Gastrocnemius medialis (tissue), 4 donors: ENCODE results near the gene SURF2. TPM values are rescaled to one million over a fixed set of nuclear protein-coding genes. Genes with fewer than 3 reads are reported as not detected.

Experiments used
- ATAC-seq, 2 donors: fragments of 150-250 bp; one replicate each; pipeline ENCODE4 v1.9.1; 2016
- DNase-seq, 2 donors: peaks; one replicate each; pipeline ENCODE4 v3.0.0-alpha.2; 2019
- H3K27ac ChIP-seq, 4 donors: fragments of 200-600 bp; sonication (generic); 1 replicate in 1 of 4; 2 replicates in 3 of 4; pipeline ENCODE4 v1.5.1; 2016 to 2018; ENCODE audit warnings: mild to moderate bottlenecking in 2 of 4, moderate library complexity in 1 of 4
- H3K27me3 ChIP-seq, 3 donors: fragments of 200-600 bp; sonication (generic) in 2 of 3; 1 replicate in 1 of 3; 2 replicates in 2 of 3; pipeline versions ENCODE4 v1.5.1 to v1.6.0; 2016 to 2019; ENCODE audit warnings: mild to moderate bottlenecking in 1 of 3, moderate library complexity in 1 of 3
- H3K36me3 ChIP-seq, 2 donors: fragments of 200-600 bp; sonication (generic) in 1 of 2; one replicate each; pipeline ENCODE4 v1.5.1; 2017 to 2018
- H3K4me1 ChIP-seq, 2 donors: fragments of 200-600 bp; sonication (generic) in 1 of 2; one replicate each; pipeline ENCODE4 v1.5.1; 2016 to 2017; ENCODE audit warnings: mild to moderate bottlenecking in 2 of 2
- H3K4me3 ChIP-seq, 4 donors: fragments of 200-600 bp; sonication (generic) in 3 of 4; 1 replicate in 1 of 4; 2 replicates in 3 of 4; pipeline ENCODE4 v1.5.1; 2016 to 2019; ENCODE audit warnings: mild to moderate bottlenecking in 2 of 4
- H3K9me3 ChIP-seq, 3 donors: fragments of 200-600 bp; sonication (generic) in 2 of 3; 1 replicate in 1 of 3; 2 replicates in 2 of 3; pipeline ENCODE4 v1.5.1; 2016 to 2019
- CTCF ChIP-seq, 5 experiments: fragments of 450-650 bp in 3 of 5; fragments of 200-600 bp in 2 of 5; sonication (generic) in 2 of 5; IDR thresholded peaks in 4 of 5; conservative IDR thresholded peaks in 1 of 5; 1 replicate in 4 of 5; 2 replicates in 1 of 5; pipeline ENCODE4 v1.5.1; 2016 to 2019; ENCODE audit warnings: antibody characterized with exemption in 5 of 5, mild to moderate bottlenecking in 3 of 5, moderate library complexity in 3 of 5
- POLR2A ChIP-seq, 2 donors: fragments of 450-650 bp; IDR thresholded peaks; one replicate each; pipeline ENCODE4 v1.6.1; 2017; ENCODE audit warnings: antibody characterized with exemption in 2 of 2, mild to moderate bottlenecking in 2 of 2, moderate library complexity in 2 of 2
- in situ Hi-C, 4 donors: fragments of 200-750 bp; cut with MboI; loops; one replicate each; pipeline versions ENCODE4 v1.15.0 to v1.8.0; 2017; ENCODE audit warnings: low sequenced_read_pairs in 4 of 4
- intact Hi-C: fragments of 100-400 bp; cut with DNase I; formaldehyde crosslinking; loops from one replicate; pipeline ENCODE4 v1.15.1; 2023; ENCODE audit warnings: low total_unique reads
- total RNA-seq, 4 donors: library from RNA; depleted of rRNA; stranded (reverse); fragments of >200 nt; gene quantifications; one replicate each; pipeline versions ENCODE4 v1.1.0 to v1.2.3, GENCODE V29; 2016

Gene SURF2
- total RNA-seq, 4 donors from 2014 or later, result 14.3 to 26.4 (median 24.8) TPM

DNA sequence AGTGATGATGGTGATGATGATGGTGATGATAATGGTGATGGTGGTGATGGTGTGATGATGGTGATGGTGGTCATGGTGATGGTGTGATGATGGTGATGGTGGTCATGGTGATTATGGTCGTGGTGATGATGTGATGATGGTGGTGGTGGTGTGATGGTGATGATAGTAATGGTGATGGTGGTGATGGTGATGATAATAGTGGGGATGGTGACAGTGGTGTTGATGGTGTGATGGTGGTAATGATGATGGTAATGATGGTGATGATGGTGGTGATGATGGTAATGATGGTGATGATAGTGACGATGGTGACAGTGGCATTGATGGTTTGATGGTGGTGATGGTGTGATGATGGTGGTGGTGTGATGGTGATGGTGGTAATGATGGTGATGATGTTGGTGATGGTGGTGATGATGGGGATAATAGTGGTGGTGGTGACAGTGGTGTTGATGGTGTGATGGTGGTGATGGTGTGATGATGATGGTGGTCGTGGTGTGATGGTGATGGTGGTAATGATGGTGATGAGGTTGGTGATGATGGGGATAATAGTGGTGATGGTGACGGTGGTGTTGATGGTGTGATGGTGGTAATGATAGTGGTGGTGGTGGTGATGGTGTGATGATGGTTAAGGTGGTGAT lies 26.3 kb downstream of the SURF2 start:
- ATAC-seq, result no peak
- H3K27ac ChIP-seq, result no peak overlapping the region
- in situ Hi-C loops, result no loop called here
- no peaks in the 10 kb centered on the region for H3K36me3 ChIP-seq
- H3K9me3 ChIP-seq, result no peaks in the 10 kb centered on the region
- intact Hi-C loops, result no loop called here
- no peak for DNase-seq
- no peaks in the 10 kb centered on the region for H3K4me1 ChIP-seq
- TF ChIP-seq CTCF (IDR thresholded peaks at IDR 0.05 in 4 of 5, conservative IDR thresholded peaks at IDR 0.05 in 1 of 5), result no peak
- TF ChIP-seq POLR2A (IDR thresholded peaks at IDR 0.05), result no peak
- H3K27me3 ChIP-seq, result no peaks in the 10 kb centered on the region
- H3K4me3 ChIP-seq, result no peak overlapping the region

DNA sequence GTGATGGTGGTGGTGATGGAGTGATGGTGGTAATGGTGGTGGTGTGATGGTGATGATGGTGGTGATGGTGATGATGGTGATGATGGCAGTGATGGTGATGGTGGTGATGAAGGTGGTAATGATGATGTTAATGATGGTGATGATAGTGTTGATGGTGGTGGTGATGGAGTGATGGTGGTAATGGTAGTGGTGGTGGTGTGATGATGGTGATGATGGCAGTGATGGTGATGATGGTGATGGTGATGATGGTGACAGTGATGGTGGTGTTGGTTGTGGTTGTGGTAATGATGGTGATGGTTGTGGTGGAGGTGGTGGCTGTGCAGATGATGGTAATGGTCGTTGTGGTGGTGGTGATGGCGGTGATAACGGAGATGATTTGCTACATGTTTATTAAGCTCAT lies 27.1 kb downstream of the SURF2 start:
- Histone ChIP-seq H3K36me3 (no peaks in the 10 kb centered on the region), H3K4me1 (no peaks in the 10 kb centered on the region), H3K9me3 (no peaks in the 10 kb centered on the region), H3K27ac (no peak overlapping the region), H3K4me3 (no peak overlapping the region), H3K27me3 (no peaks in the 10 kb centered on the region)
- in situ Hi-C loops (no loop called here), intact Hi-C loops (no loop called here)
- TF ChIP-seq CTCF (IDR thresholded peaks at IDR 0.05 in 4 of 5, conservative IDR thresholded peaks at IDR 0.05 in 1 of 5) (no peak), POLR2A (IDR thresholded peaks at IDR 0.05) (no peak)
- DNase-seq (no peak), ATAC-seq (no peak)

DNA sequence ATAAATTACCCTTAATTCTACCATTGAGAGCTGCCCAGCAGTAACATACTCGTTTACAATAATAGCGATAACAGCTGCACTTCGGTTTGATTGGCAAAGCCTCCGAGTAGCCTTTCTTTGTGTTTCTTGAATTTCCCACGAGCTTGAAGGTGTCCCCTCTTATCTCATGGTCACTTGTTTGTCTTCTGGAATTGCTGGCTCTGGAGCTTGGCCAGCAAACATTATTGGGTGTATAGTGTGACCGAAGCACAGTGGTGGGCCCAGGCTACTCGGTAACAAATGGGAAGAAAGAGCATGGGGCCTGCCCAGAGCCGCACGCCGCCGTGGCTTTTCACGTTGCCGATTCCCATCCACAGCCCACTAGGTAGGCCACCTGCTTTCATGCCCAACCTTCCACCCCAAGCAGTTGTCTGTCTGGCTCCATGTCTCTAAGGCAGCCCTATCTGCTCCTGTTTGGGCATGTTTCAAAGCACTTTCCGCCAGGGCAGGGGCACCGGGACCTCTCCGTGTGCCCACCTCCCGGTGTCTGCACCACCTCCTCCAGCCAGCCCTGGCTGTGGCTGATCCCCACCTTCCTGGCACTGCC lies 28.5 kb downstream of the SURF2 start:
- ATAC-seq (no peak), DNase-seq (no peak)
- TF ChIP-seq CTCF (IDR thresholded peaks at IDR 0.05 in 4 of 5, conservative IDR thresholded peaks at IDR 0.05 in 1 of 5) (no peak), POLR2A (IDR thresholded peaks at IDR 0.05) (no peak)
- intact Hi-C loops (no loop called here), in situ Hi-C loops (no loop called here)
- Histone ChIP-seq H3K4me3 (no peak overlapping the region), H3K9me3 (no peaks in the 10 kb centered on the region), H3K27ac (no peak overlapping the region), H3K36me3 (no peaks in the 10 kb centered on the region), H3K4me1 (no peaks in the 10 kb centered on the region), H3K27me3 (no peaks in the 10 kb centered on the region)

DNA sequence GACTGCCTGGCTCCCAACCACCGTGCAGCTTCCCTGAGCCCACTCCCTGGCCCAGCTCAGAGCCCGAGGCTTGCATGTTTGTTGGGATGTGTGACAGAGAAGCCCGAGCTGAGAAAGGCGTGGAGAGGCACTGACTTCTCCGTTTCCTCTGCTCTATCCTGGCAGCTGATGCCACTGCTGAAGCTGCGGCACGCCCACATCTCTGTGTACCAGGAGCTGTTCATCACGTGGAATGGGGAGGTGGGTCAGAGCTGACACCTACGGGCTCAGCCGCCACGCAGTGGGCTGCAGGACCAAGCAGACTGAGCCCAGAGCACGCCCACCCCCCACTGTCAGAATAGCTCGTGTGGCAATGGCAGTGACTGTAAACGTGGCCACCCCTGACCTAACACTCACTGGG lies 29.1 kb downstream of the SURF2 start:
- TF ChIP-seq CTCF (IDR thresholded peaks at IDR 0.05 in 4 of 5, conservative IDR thresholded peaks at IDR 0.05 in 1 of 5), result no peak
- no peak for TF ChIP-seq POLR2A (IDR thresholded peaks at IDR 0.05)
- Histone ChIP-seq H3K9me3 (no peaks in the 10 kb centered on the region), H3K36me3 (no peaks in the 10 kb centered on the region), H3K27me3 (peaks cover 0 to 2% (median 0%) of the 10 kb centered on the region in 3 donors), H3K4me3 (no peak overlapping the region), H3K4me1 (no peaks in the 10 kb centered on the region), H3K27ac (no peak overlapping the region)
- no peak for DNase-seq
- intact Hi-C loops, result no loop called here
- ATAC-seq, result no peak
- in situ Hi-C loops, result no loop called here
